Esophagus muscularis mucosa (tissue), 3 donors: Measurements from ENCODE around the gene SLC41A1.

Experiments used
- CTCF ChIP-seq, 3 experiments: fragments of 200-600 bp in 2 of 3; fragments of 450-650 bp in 1 of 3; sonication (generic) in 2 of 3; IDR thresholded peaks; one replicate each; pipeline ENCODE4 v1.5.1; 2017 to 2019; ENCODE audit warnings: antibody characterized with exemption in 3 of 3, mild to moderate bottlenecking in 2 of 3, moderate library complexity in 1 of 3
- POLR2A ChIP-seq: fragments of 450-650 bp; IDR thresholded peaks from one replicate; pipeline ENCODE4 v1.6.1; 2017; ENCODE audit warnings: antibody characterized with exemption, moderate library complexity, mild to moderate bottlenecking, low read depth

GRCh38 chr1:205817364-205817763 lies 4.4 kb upstream of the SLC41A1 start:
- no peak for TF ChIP-seq CTCF (IDR thresholded peaks at IDR 0.05)
- no peak for TF ChIP-seq POLR2A
